K562 (cell line): ENCODE measurements around the gene ELP1. TPM values are rescaled to one million over a fixed set of nuclear protein-coding genes. Genes with fewer than 3 reads are reported as not detected.
"Not testable (repeated sequence)": the region's sequence is repeated elsewhere in the genome, so short reads cannot be mapped to it uniquely, and the experiment has no call there.

Source experiments
- ATAC-seq: fragments of 200-7000 bp; cut with Tn5 transposase; 3 replicates; pipeline ENCODE4 v1.9.1; 2020; ENCODE audit warnings: moderate library complexity
- BruUV-seq: library from RNA; stranded (reverse); fragments of 400-500 nt; replicated peaks from 2 replicates; lab custom pipeline; 2021; lab: Mats Ljungman, UMichigan
- CTCF ChIA-PET: fragments of 300-600 bp; formaldehyde crosslinking; extraction: SDS; loops from one replicate; lab custom pipeline; 2021; ENCODE audit warnings: low intra/inter-chr PET ratio; lab: Yijun Ruan, JAX
- POLR2A ChIA-PET: fragments of 300-600, 350-650 bp; sonication (Branson Sonifier 250); formaldehyde crosslinking; extraction: SDS; loops from one replicate; lab custom pipeline; 2021; ENCODE audit warnings: antibody characterized with exemption, inconsistent platforms; lab: Yijun Ruan, JAX
- DNase-seq, 4 experiments: peaks; one replicate each; pipeline versions ENCODE4 v3.0.0 to v3.0.0-alpha.2; 2011 to 2018; ENCODE audit warnings: low spot score in 3 of 4, mixed read lengths in 3 of 4; ENCODE audit errors: extremely low read depth in 1 of 4
- FAIRE-seq: peaks from 2 replicates; lab custom pipeline; 2011; peaks lifted over from hg19 to GRCh38; lab: Jason Lieb, UNC
- H2AFZ ChIP-seq: 2 replicates; pipeline ENCODE4 v1.6.0; 2011; ENCODE audit warnings: low read depth, low read length, control low read depth, inconsistent platforms
- H3K27ac ChIP-seq: fragments of 200-600 bp; 3 replicates; pipeline ENCODE4 v1.8.0; 2011; ENCODE audit warnings: low read depth, mild to moderate bottlenecking, control low read depth, inconsistent platforms, low read length, moderate library complexity, mixed read lengths; ENCODE audit errors: extremely low read depth
- H3K27me3 ChIP-seq, 2 experiments: fragments of 300-600 bp in 1 of 2; 2 replicates in 1 of 2; 3 replicates in 1 of 2; pipeline versions ENCODE4 v1.6.0 to v1.8.0; 2011; ENCODE audit warnings: inconsistent platforms in 2 of 2, low read length in 2 of 2, mild to moderate bottlenecking in 1 of 2, mixed read lengths in 1 of 2, moderate library complexity in 1 of 2; ENCODE audit not compliant: control insufficient read depth in 2 of 2, insufficient read depth in 2 of 2
- H3K36me3 ChIP-seq: fragments of 300-600 bp; 3 replicates; pipeline ENCODE4 v1.8.0; 2011; ENCODE audit warnings: mild to moderate bottlenecking, low read length, inconsistent platforms; ENCODE audit not compliant: control insufficient read depth, insufficient read depth
- H3K4me1 ChIP-seq, 2 experiments: fragments of 200-600 bp in 1 of 2; replicated peaks in 1 of 2; 2 replicates in 1 of 2; 3 replicates in 1 of 2; pipeline versions ENCODE4 v1.5.1 to v1.8.0; 2011; ENCODE audit warnings: inconsistent platforms in 2 of 2, low read length in 2 of 2, mild to moderate bottlenecking in 1 of 2, mixed read lengths in 1 of 2, moderate library complexity in 1 of 2; ENCODE audit not compliant: control insufficient read depth in 2 of 2, insufficient read depth in 2 of 2
- H3K4me2 ChIP-seq: 2 replicates; pipeline ENCODE4 v1.6.1; 2011; ENCODE audit warnings: low read length, control low read depth, inconsistent platforms, mixed read lengths; ENCODE audit not compliant: insufficient read depth
- H3K4me3 ChIP-seq: fragments of 200-600 bp; sonication (generic), shearing (Covaris generic); 2 replicates; pipeline ENCODE4 v1.5.1; 2016; ENCODE audit warnings: control low read depth, inconsistent platforms
- H3K79me2 ChIP-seq: fragments of 200-600 bp; 3 replicates; pipeline ENCODE4 v1.8.0; 2011; ENCODE audit warnings: low read length, inconsistent platforms; ENCODE audit not compliant: control insufficient read depth, insufficient read depth
- H3K9ac ChIP-seq, 2 experiments: 2 replicates each; pipeline versions ENCODE4 v1.6.0 to v1.6.1; 2011; ENCODE audit warnings: low read depth in 2 of 2, low read length in 2 of 2, control low read depth in 1 of 2, inconsistent platforms in 1 of 2, mild to moderate bottlenecking in 1 of 2, mixed read lengths in 1 of 2; ENCODE audit not compliant: insufficient read depth in 1 of 2
- H3K9me1 ChIP-seq: one replicate; pipeline ENCODE4 v1.6.0; 2011; ENCODE audit warnings: inconsistent platforms, mild to moderate bottlenecking, low read length, moderate library complexity; ENCODE audit not compliant: control insufficient read depth, insufficient read depth
- H3K9me3 ChIP-seq: replicated peaks from 2 replicates; pipeline ENCODE4 v1.5.1; 2011; ENCODE audit warnings: low read depth, low read length, inconsistent platforms; ENCODE audit not compliant: control insufficient read depth, insufficient read depth
- H4K20me1 ChIP-seq: replicated peaks from 2 replicates; pipeline ENCODE4 v1.6.1; 2011; ENCODE audit warnings: low read length, inconsistent platforms, mixed read lengths; ENCODE audit not compliant: control insufficient read depth, insufficient read depth
- CBFA2T3 ChIP-seq: fragments of 450-650 bp; IDR thresholded peaks from 2 replicates; pipeline ENCODE4 v1.6.1; 2017
- HMG20A ChIP-seq: fragments of 450-650 bp; formaldehyde crosslinking; conservative IDR thresholded peaks from 2 replicates; pipeline ENCODE4 v1.4.0; 2020; ENCODE audit warnings: mild to moderate bottlenecking, mixed read lengths
- KHSRP ChIP-seq: fragments of 450-650 bp; IDR thresholded peaks from 2 replicates; pipeline ENCODE4 v1.6.1; 2017
- WGBS: fragments of 100-300 bp; shearing (Covaris generic); methylation state at CpG from one replicate; pipeline ENCODE4 v1.1.6; 2016; ENCODE audit warnings: low coverage, mixed read lengths; ENCODE audit not compliant: insufficient coverage; ENCODE audit errors: missing lambda C conversion rate; 5-methylcytosine and 5-hydroxymethylcytosine counted together
- in situ Hi-C: fragments of 300-500 bp; cut with MboI; formaldehyde crosslinking; loops from 4 replicates; pipeline ENCODE4 v1.15.0; 2018; ENCODE audit warnings: inconsistent platforms, mixed read lengths
- intact Hi-C: fragments of 100-400 bp; cut with micrococcal nuclease; formaldehyde crosslinking; loops from 2 replicates; pipeline ENCODE4 v1.14.2; 2022
- polyA plus RNA-seq, 8 experiments: library from polyadenylated mRNA; depleted of rRNA in 4 of 8; stranded (reverse) in 5 of 8; unstranded in 3 of 8; fragments of >200 nt; fragmentation: Nextera tagmentation in 2 of 8; fragmentation: Illumina TruSeq in 1 of 8; extraction: Ambion mirVana in 2 of 8; extraction: Trizol in 1 of 8; gene quantifications; 2 replicates each; pipeline versions ENCODE4 v1.2.1 to v1.2.3, GENCODE V29; 2011 to 2014; ENCODE audit warnings: inconsistent platforms in 1 of 8, missing spikeins in 1 of 8
- total RNA-seq, 7 experiments: library from RNA; depleted of rRNA in 6 of 7; stranded (reverse); fragments of >200 nt in 6 of 7; fragmentation: Illumina TruSeq in 2 of 7; extraction: Trizol in 2 of 7; gene quantifications; 2 replicates each; pipeline versions ENCODE4 v1.2.1 to v1.2.3, GENCODE V29; 2011 to 2021; ENCODE audit warnings: low replicate concordance in 1 of 7
- TF ChIP-seq, protein P1 (sequence below): fragments of 450-650 bp; IDR thresholded peaks from 2 replicates; pipeline ENCODE4 v1.6.1; 2018; ENCODE audit not compliant: partially characterized antibody

The ELP1 gene
- total and polyA plus RNA-seq, 9 of the 15 experiments (the other 6 are each of a cell fraction or from before 2014, with no cell fraction given): 17.0 to 48.6 (median 39.7) TPM

DNA sequence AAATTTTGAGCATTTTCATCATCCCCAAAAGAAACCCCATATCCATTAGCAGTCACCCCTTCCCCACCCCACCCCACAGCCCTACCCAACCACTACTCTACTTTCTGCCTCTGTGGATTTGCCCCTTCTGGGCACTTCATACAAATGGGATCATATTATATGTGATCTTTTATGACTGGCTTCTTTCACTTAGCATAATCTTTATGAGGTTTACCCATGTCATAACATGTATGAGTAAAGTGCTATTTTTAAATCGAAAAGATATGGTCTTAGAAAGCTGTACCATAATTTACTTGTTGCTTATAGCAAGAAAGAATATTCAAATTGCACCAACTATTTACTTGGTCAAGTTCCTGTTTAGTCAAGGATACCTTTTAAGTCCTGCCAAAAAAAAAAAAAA lies 12.7 kb downstream of the ELP1 start (continued):
- TF ChIP-seq, protein P1, sequence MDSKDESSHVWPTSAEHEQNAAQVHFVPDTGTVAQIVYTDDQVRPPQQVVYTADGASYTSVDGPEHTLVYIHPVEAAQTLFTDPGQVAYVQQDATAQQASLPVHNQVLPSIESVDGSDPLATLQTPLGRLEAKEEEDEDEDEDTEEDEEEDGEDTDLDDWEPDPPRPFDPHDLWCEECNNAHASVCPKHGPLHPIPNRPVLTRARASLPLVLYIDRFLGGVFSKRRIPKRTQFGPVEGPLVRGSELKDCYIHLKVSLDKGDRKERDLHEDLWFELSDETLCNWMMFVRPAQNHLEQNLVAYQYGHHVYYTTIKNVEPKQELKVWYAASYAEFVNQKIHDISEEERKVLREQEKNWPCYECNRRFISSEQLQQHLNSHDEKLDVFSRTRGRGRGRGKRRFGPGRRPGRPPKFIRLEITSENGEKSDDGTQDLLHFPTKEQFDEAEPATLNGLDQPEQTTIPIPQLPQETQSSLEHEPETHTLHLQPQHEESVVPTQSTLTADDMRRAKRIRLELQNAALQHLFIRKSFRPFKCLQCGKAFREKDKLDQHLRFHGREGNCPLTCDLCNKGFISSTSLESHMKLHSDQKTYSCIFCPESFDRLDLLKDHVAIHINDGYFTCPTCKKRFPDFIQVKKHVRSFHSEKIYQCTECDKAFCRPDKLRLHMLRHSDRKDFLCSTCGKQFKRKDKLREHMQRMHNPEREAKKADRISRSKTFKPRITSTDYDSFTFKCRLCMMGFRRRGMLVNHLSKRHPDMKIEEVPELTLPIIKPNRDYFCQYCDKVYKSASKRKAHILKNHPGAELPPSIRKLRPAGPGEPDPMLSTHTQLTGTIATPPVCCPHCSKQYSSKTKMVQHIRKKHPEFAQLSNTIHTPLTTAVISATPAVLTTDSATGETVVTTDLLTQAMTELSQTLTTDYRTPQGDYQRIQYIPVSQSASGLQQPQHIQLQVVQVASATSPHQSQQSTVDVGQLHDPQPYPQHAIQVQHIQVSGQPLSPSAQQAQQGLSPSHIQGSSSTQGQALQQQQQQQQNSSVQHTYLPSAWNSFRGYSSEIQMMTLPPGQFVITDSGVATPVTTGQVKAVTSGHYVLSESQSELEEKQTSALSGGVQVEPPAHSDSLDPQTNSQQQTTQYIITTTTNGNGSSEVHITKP: no peak
- TF ChIP-seq KHSRP (no peak), CBFA2T3 (no peak), HMG20A (CRISPR knock-in tag) (no peak)

DNA sequence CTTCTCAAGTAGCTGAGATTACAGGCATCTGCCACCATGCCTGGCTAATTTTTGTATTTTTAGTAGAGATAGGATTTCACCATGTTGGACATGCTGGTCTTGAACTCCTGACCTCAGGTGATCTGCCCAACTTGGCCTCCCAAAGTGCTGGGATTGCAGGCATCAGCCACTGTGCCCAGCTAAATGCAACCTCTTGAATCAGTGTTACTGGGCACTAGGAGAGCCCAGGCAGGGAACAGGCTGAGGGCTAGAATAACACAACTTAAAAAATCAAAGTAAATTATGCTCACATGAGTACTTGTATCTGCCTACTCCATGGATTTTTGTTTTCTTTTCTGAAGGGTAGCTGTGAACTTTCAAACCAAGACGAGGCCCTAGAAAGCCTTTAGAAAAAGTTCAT lies 13.5 kb downstream of the ELP1 start:
- POLR2A ChIA-PET: interaction anchor here (1.4 kb wide), 1 partner anchor 47 kb away, joined by 3 read pairs; no protein-coding TSS in a partner anchor
- not testable (repeated sequence) for BruUV-seq

More for the DNA sequence above, 13.5 kb downstream of the ELP1 start:
- H2AFZ ChIP-seq, DNase-seq, in situ Hi-C loops, H3K79me2 ChIP-seq, H3K9ac ChIP-seq, H3K4me3 ChIP-seq, H3K27ac ChIP-seq, H3K4me1 ChIP-seq, ATAC-seq, FAIRE-seq, intact Hi-C loops, H4K20me1 ChIP-seq, H3K9me1 ChIP-seq, H3K9me3 ChIP-seq, H3K4me2 ChIP-seq, H3K27me3 ChIP-seq, CTCF ChIA-PET: not testable (repeated sequence)
- peaks cover 85% of the 10 kb centered on the region for H3K36me3 ChIP-seq
- WGBS: 95% methylated on average over 1 of the region's 1 CpG
